OCI-LY7 (cell line): ENCODE results near the gene CCDC85A. TPM values are rescaled to one million over a fixed set of nuclear protein-coding genes. Genes with fewer than 3 reads are reported as not detected.

Experiments used
- BruUV-seq: library from RNA; stranded (reverse); fragments of 400-500 nt; replicated peaks from 2 replicates; lab custom pipeline; 2021; lab: Mats Ljungman, UMichigan
- CTCF ChIA-PET: fragments of 300-600 bp; sonication (Branson Sonifier 250); formaldehyde crosslinking; loops from one replicate; lab custom pipeline; 2022; ENCODE audit warnings: antibody characterized with exemption; ENCODE audit not compliant: unreplicated experiment; lab: Charles Lee
- POLR2A ChIA-PET: fragments of 300-600 bp; sonication (Branson Sonifier 250); formaldehyde crosslinking; loops from one replicate; lab custom pipeline; 2022; ENCODE audit warnings: antibody characterized with exemption; lab: Charles Lee
- DNase-seq: peaks from one replicate; pipeline ENCODE4 v3.0.0-alpha.2; 2015; ENCODE audit warnings: low spot score
- H2AFZ ChIP-seq: fragments of 200-600 bp; sonication (generic), shearing (Covaris generic); 2 replicates; pipeline ENCODE4 v1.6.1; 2014; ENCODE audit warnings: mild to moderate bottlenecking, antibody characterized with exemption, low read length, moderate library complexity
- H3K27ac ChIP-seq: fragments of 200-600 bp; sonication (generic); 2 replicates; pipeline ENCODE4 v1.5.1; 2014; ENCODE audit warnings: mixed run types, low read depth, mild to moderate bottlenecking, moderate library complexity, low read length, inconsistent platforms; ENCODE audit not compliant: poor library complexity, severe bottlenecking
- H3K36me3 ChIP-seq: fragments of 200-600 bp; sonication (generic); 2 replicates; pipeline ENCODE4 v1.6.1; 2014; ENCODE audit warnings: mild to moderate bottlenecking, antibody characterized with exemption, low read length, moderate library complexity, mixed read lengths; ENCODE audit not compliant: insufficient read depth
- H3K4me1 ChIP-seq: fragments of 200-600 bp; sonication (generic); 2 replicates; pipeline ENCODE4 v1.5.1; 2014; ENCODE audit warnings: mild to moderate bottlenecking, low read length; ENCODE audit not compliant: insufficient read depth, poor library complexity, severe bottlenecking
- H3K4me2 ChIP-seq: fragments of 200-600 bp; sonication (generic); 2 replicates; pipeline ENCODE4 v1.6.1; 2014; ENCODE audit warnings: mild to moderate bottlenecking, low read length
- H3K4me3 ChIP-seq: fragments of 200-600 bp; sonication (generic); 2 replicates; pipeline ENCODE4 v1.5.1; 2014; ENCODE audit warnings: mild to moderate bottlenecking, low read depth, low read length; ENCODE audit not compliant: poor library complexity, severe bottlenecking
- H3K79me2 ChIP-seq: fragments of 200-600 bp; sonication (generic); 2 replicates; pipeline ENCODE4 v1.6.1; 2016; ENCODE audit warnings: low read depth, mild to moderate bottlenecking, low read length, moderate library complexity, mixed read lengths; ENCODE audit not compliant: insufficient read depth
- H3K9me2 ChIP-seq: fragments of 200-600 bp; sonication (generic); 2 replicates; pipeline ENCODE4 v1.6.1; 2016; ENCODE audit warnings: mild to moderate bottlenecking, low read length, mixed read lengths; ENCODE audit not compliant: insufficient read depth
- H3K9me3 ChIP-seq: fragments of 200-600 bp; sonication (generic); 2 replicates; pipeline ENCODE4 v1.6.1; 2014; ENCODE audit warnings: mild to moderate bottlenecking, mixed run types, low read length, mixed read lengths
- H4K20me1 ChIP-seq: fragments of 200-600 bp; sonication (generic); 2 replicates; pipeline ENCODE4 v1.6.1; 2014; ENCODE audit warnings: mild to moderate bottlenecking, antibody characterized with exemption, low read length, moderate library complexity, mixed read lengths; ENCODE audit not compliant: insufficient read depth
- EZH2phosphoT487 ChIP-seq: fragments of 200-600 bp; sonication (generic); IDR thresholded peaks from 2 replicates; pipeline ENCODE4 v1.6.1; 2018; ENCODE audit warnings: low read depth, borderline replicate concordance, mild to moderate bottlenecking, mixed run types, antibody characterized with exemption, low read length, moderate library complexity, mixed read lengths
- intact Hi-C: fragments of 100-400 bp; cut with micrococcal nuclease; formaldehyde crosslinking; loops from one replicate; pipeline ENCODE4 v1.10.0; 2022; ENCODE audit not compliant: unreplicated experiment
- total RNA-seq, 2 experiments: library from RNA; depleted of rRNA in 1 of 2; stranded (reverse); fragments of >200 nt in 1 of 2; shearing (Covaris generic) in 1 of 2; gene quantifications; 2 replicates each; pipeline ENCODE4 v1.2.3, GENCODE V29; 2014 to 2022
- TF ChIP-seq, protein P1 (sequence below): fragments of 200-600 bp; sonication (generic); conservative IDR thresholded peaks from 2 replicates; pipeline ENCODE4 v1.5.1; 2014; ENCODE audit warnings: mild to moderate bottlenecking, antibody characterized with exemption, low read length, moderate library complexity, mixed read lengths

Gene CCDC85A
- total RNA-seq, 2 experiments from 2014 or later = not detected

DNA sequence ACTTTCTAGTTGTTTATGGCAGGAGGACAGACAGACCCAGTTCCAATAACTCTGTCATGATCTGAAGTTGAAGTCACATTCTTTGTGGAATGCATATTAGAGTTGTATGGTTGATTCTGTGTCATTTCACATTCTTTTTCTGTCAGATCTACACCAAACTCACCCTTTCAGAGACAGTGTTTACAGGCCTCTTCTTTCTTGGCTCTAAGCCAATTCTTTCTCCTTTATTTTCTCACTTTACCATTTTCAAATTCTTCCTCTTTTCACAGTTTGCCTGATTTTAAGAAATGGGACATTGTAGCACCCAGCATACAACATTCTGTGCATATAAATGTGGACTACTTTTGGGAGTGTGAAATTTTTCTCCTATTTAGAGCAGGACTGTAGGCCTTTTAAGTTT, 103.7 kb downstream of the CCDC85A start:
- TF ChIP-seq, protein P1, sequence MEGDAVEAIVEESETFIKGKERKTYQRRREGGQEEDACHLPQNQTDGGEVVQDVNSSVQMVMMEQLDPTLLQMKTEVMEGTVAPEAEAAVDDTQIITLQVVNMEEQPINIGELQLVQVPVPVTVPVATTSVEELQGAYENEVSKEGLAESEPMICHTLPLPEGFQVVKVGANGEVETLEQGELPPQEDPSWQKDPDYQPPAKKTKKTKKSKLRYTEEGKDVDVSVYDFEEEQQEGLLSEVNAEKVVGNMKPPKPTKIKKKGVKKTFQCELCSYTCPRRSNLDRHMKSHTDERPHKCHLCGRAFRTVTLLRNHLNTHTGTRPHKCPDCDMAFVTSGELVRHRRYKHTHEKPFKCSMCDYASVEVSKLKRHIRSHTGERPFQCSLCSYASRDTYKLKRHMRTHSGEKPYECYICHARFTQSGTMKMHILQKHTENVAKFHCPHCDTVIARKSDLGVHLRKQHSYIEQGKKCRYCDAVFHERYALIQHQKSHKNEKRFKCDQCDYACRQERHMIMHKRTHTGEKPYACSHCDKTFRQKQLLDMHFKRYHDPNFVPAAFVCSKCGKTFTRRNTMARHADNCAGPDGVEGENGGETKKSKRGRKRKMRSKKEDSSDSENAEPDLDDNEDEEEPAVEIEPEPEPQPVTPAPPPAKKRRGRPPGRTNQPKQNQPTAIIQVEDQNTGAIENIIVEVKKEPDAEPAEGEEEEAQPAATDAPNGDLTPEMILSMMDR = no peak
- TF ChIP-seq EZH2phosphoT487 = no peak
- no peaks in the 10 kb centered on the region for H4K20me1 ChIP-seq
- ChIA-PET POLR2A (no interaction called here), CTCF (no interaction called here)
- H3K27ac ChIP-seq = no peak overlapping the region
- H3K9me2 ChIP-seq = no peaks in the 10 kb centered on the region
- no peaks in the 10 kb centered on the region for H3K79me2 ChIP-seq
- no peak for DNase-seq
- intact Hi-C loops = no loop called here
- H3K4me2 ChIP-seq = no peak overlapping the region
- no peak overlapping the region for H2AFZ ChIP-seq
- no peaks in the 10 kb centered on the region for H3K4me1 ChIP-seq
- no TSS peak for BruUV-seq
- H3K9me3 ChIP-seq = no peaks in the 10 kb centered on the region
- H3K4me3 ChIP-seq = no peak overlapping the region
- no peaks in the 10 kb centered on the region for H3K36me3 ChIP-seq

GRCh38 chr2:56287974-56288373, 104.2 kb downstream of the CCDC85A start:
- ChIA-PET CTCF (no interaction called here), POLR2A (no interaction called here)
- H3K79me2 ChIP-seq = no peaks in the 10 kb centered on the region
- no peak overlapping the region for H3K27ac ChIP-seq
- no peaks in the 10 kb centered on the region for H4K20me1 ChIP-seq
- H3K4me2 ChIP-seq = no peak overlapping the region
- intact Hi-C loops = no loop called here
- TF ChIP-seq EZH2phosphoT487 = no peak
- TF ChIP-seq, protein P1 = no peak
- H3K9me3 ChIP-seq = no peaks in the 10 kb centered on the region
- BruUV-seq = no TSS peak
- H3K4me3 ChIP-seq = no peak overlapping the region
- no peaks in the 10 kb centered on the region for H3K9me2 ChIP-seq
- no peak overlapping the region for H2AFZ ChIP-seq
- no peak for DNase-seq
- H3K4me1 ChIP-seq = no peaks in the 10 kb centered on the region
- H3K36me3 ChIP-seq = no peaks in the 10 kb centered on the region

GRCh38 chr2:56288838-56289580, 105.2 kb downstream of the CCDC85A start:
- intact Hi-C loops = no loop called here
- Histone ChIP-seq H3K36me3 (no peaks in the 10 kb centered on the region), H3K27ac (no peak overlapping the region), H3K9me2 (no peaks in the 10 kb centered on the region), H3K4me3 (no peak overlapping the region), H4K20me1 (no peaks in the 10 kb centered on the region), H2AFZ (no peak overlapping the region), H3K4me2 (no peak overlapping the region), H3K4me1 (no peaks in the 10 kb centered on the region), H3K9me3 (no peaks in the 10 kb centered on the region), H3K79me2 (no peaks in the 10 kb centered on the region)
- TF ChIP-seq, protein P1 = no peak
- no peak for TF ChIP-seq EZH2phosphoT487
- no TSS peak for BruUV-seq
- DNase-seq = no peak
- CTCF ChIA-PET = no interaction called here
- POLR2A ChIA-PET = interaction anchor here (1.0 kb wide), 1 partner anchor 10 kb away, joined by 3 read pairs; no protein-coding TSS in a partner anchor
